Esophagus squamous epithelium (tissue), 4 donors: ENCODE data around the gene COL1A1.

Source experiments
- POLR2A ChIP-seq, 4 donors: fragments of 450-650 bp; IDR thresholded peaks; one replicate each; pipeline ENCODE4 v1.6.1; 2017; ENCODE audit warnings: antibody characterized with exemption in 4 of 4, mild to moderate bottlenecking in 4 of 4, moderate library complexity in 3 of 4
- TF ChIP-seq, protein P1 (sequence below), 6 experiments: fragments of 450-650 bp in 4 of 6; fragments of 200-600 bp in 2 of 6; sonication (generic) in 2 of 6; IDR thresholded peaks; one replicate each; pipeline ENCODE4 v1.5.1; 2016 to 2019; ENCODE audit warnings: antibody characterized with exemption in 6 of 6, mild to moderate bottlenecking in 4 of 6, moderate library complexity in 4 of 6

DNA sequence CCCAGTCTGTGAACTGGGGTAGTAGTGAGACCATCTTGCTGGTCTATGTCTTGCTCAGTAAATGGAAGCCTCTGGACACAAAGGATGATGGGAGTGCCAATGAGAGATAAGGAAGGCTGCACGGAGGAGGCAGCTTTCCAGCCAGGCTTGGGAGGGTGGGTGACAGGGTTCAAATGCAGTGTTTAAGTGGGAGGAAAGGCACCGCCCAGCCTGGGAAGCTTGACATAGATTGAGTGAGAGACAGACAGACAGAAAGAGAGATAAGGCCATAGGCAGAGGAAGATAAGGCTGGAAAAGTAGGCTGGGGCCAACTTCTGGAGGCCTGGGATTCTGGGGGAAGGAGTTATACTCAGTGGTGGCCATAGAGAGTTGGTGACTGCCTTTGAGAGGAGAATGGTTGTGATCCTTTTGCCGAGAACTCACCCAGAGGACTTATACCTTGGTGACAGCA, 7.2 kb upstream of the COL1A1 start:
- TF ChIP-seq, protein P1, sequence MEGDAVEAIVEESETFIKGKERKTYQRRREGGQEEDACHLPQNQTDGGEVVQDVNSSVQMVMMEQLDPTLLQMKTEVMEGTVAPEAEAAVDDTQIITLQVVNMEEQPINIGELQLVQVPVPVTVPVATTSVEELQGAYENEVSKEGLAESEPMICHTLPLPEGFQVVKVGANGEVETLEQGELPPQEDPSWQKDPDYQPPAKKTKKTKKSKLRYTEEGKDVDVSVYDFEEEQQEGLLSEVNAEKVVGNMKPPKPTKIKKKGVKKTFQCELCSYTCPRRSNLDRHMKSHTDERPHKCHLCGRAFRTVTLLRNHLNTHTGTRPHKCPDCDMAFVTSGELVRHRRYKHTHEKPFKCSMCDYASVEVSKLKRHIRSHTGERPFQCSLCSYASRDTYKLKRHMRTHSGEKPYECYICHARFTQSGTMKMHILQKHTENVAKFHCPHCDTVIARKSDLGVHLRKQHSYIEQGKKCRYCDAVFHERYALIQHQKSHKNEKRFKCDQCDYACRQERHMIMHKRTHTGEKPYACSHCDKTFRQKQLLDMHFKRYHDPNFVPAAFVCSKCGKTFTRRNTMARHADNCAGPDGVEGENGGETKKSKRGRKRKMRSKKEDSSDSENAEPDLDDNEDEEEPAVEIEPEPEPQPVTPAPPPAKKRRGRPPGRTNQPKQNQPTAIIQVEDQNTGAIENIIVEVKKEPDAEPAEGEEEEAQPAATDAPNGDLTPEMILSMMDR (IDR thresholded peaks at IDR 0.05), result no peak
- TF ChIP-seq POLR2A (IDR thresholded peaks at IDR 0.05), result no peak
